HG03571 (cell line): Measurements from ENCODE around the gene ASTE1.
"Not testable (repeated sequence)": the region's sequence is repeated elsewhere in the genome, so short reads cannot be mapped to it uniquely, and the experiment has no call there.

ENCODE experiments used
- ATAC-seq: cut with Tn5 transposase; IDR thresholded peaks from one replicate; pipeline ENCODE4 v1.9.1; 2021; ENCODE audit not compliant: unreplicated experiment

The ASTE1 gene

DNA sequence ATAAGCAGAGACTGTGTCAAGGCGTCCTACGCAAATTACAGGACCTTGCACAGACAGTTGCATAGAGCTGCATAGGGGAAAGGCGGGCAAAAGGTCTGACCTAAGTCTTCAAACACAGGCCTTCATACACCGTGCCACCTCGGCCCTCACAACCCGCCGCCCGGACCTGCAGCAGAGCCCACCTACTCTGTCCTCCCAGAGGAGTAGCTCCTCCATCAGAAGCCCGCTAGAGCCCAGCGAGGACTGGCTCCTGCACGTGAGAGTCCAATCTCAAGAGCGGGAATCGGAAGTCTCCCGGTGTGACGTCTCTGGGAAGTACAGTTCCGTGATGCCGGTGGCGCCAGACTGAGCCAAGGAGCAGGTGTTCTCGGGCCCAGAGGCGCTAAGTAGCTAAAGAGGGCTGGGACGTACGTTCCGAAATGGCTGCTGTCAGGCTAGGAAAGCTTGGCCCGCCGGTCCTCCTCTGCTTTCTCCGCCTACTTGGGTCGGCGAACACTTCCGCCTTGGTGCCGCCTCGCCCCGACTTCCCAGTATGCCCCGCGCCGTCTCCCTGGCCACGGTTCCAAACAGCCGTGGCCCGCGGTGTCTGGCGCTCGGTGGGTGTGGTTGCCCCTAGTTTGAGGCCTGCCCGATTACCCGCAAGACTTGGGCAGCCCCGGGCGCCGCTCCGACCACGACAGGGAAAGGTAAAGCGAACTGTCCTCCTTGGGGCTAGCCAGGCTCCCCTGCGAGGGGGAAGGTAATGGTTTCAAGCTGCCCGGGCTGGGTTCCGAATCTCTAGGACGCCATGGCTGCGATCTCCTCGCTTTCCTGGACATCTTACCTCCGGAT lies at the start of gene ASTE1, which contains the start of gene NEK11:
Gene ASTE1 (minus strand): TSS at position 505 of the 831 bp plus-strand sequence. CDS start 1,519 bp downstream, outside the sequence.
Gene NEK11 (plus strand): TSS at position 557 of the 831 bp plus-strand sequence. CDS start 2,832 bp downstream, outside the sequence.
- peak; percentile 99 for ATAC-seq

DNA sequence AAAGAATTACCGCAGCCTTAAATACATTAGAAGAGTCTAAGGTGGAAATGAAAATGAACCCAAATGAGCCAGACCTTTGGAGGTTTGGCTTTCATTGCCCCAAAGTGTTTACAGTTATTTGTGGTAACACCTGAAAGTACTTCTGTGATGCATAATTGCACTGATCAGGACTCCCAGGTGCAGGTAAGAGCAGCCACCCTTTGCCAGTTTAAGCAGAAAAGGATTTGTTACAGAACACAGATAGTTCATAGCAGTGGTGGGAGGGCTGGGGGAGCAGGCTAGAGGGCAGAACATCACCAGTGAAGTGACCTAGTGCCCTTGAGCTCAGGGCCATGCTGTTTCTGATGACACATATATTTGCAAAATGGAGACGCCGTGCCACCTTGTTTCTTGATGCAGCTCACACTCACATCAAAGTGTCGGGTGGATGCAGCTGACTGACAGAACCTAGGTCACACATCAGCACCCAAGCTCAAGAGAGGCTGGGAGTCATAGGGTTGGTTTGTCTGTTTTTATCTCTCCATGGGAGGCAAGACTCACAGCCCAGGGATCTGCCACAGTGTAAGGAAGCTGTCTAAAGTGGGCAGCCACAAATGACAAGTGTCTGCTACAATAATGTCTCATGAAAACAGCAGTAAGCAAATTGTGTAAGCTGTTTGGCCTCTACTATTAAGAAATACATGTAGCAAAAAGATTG lies 49.2 kb upstream of the ASTE1 start:
- no peak for ATAC-seq

DNA sequence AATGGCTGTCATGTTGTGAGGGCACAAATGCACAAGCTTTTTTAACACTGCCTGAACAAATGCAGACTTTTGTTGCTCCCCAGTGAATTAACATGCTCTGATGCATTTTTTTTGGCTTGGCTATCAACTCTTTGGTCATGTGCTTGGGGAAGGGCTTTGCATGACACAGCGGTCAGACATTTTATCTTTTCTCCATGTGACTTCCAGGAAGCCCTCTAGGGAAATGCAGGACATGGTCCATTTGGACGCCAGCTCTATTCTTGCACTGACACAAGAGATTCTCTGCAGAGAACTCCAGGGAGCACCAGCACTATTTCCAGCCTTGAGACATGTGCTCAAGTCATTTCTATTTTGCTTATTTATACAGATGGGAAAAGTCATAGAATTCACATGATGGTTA lies 46.2 kb upstream of the ASTE1 start:
- no peak for ATAC-seq

GRCh38 chr3:131072099-131072559 lies 45.5 kb upstream of the ASTE1 start:
- ATAC-seq: no peak

DNA sequence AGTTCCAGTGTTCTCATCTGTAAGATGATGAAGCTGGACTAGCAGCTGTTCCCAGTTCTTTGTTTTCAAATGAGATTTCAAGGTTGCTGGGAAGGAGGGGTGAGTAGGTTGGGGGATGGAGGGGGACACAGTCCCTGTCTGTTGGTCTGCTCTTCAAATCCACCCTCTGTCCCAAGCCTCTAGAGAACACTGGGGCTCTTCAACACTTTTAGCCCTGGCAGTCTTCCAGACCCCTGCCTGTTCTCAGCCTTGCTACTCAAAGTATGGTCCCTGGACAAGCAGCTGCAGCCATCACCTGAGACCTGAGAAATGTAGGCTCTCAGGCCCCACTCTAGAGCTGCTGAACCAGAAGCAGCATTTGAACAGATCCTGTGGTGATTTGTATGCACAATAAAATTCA lies 41.4 kb upstream of the ASTE1 start:
- ATAC-seq: no peak

DNA sequence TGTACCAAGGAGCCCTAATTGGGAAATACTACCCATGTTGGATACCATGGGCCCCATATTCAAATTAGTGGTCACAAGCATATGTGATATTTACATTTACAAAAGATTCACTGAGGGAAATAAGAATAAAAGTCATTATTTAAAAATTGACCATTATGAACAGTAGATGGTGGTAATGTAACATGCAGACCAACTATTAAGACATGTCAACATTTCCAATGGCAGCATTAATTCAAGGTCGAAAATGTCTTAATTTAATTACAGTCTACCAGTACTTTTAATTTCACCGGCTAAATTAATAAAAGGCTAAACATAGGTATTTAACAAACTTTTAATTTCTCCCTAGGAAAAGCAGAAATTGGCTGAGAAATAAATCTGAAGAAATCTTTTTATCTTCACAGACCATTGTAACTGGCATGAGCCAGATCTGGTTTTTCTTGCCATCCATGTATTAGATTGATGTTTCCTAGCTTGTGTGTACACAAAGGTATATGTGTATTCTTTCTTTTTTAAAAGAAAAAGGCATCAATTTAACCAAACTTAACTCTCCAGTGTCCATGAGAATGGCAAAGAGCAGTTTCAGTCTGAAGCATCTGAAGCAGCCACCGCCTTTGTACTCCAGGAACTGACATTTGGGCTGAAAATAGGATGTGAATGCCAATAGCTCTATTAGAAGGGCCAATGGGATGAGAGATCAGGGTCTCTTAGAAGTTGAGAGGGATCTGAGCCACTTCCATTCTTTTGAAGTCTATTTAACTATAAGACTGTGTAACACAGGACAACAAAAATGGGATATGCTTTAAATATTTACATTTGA lies 26.6 kb upstream of the ASTE1 start:
- ATAC-seq: no peak

GRCh38 chr3:131050001-131050400 lies 23.4 kb upstream of the ASTE1 start:
- no peak for ATAC-seq

GRCh38 chr3:131048030-131048429 lies 21.4 kb upstream of the ASTE1 start:
- ATAC-seq: no peak

GRCh38 chr3:131047582-131047981 lies 21.0 kb upstream of the ASTE1 start:
- no peak for ATAC-seq

- not testable (repeated sequence) for ATAC-seq
These were observed 15.8 kb upstream of the ASTE1 start for GRCh38 chr3:131042271-131042985.

- no peak for ATAC-seq
These were observed 11.7 kb upstream of the ASTE1 start for GRCh38 chr3:131038326-131038725.

GRCh38 chr3:131036986-131037385 lies 10.4 kb upstream of the ASTE1 start:
- ATAC-seq: no peak

DNA sequence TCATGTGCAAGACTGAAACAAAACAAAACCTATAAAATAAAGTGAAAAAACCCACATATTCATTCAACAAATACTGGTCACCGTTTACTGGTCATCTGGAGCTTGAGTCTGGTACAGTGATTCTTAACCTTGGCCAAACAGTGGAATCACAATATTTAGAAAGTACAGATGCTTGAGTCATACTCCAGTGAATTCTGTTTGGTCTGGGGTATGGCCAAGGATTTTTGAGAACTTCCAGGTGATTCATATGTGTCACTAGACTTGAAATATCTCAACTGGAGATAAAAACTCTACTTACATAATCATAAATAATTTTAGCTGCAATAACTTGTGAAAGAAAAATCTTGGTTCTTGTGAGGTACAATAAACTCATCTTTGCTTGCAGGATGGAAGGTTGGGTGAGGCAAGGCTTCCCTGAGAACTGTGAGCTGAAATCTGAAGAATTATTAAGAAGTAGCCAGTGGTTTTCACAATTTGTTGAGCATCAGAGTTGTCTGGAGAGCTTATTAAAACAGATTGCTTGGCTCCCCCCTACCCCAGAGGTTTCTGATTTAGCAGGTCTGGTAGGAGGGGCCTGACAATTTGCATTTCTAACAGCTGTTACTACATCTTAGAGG lies 9.7 kb upstream of the ASTE1 start:
- ATAC-seq: no peak

DNA sequence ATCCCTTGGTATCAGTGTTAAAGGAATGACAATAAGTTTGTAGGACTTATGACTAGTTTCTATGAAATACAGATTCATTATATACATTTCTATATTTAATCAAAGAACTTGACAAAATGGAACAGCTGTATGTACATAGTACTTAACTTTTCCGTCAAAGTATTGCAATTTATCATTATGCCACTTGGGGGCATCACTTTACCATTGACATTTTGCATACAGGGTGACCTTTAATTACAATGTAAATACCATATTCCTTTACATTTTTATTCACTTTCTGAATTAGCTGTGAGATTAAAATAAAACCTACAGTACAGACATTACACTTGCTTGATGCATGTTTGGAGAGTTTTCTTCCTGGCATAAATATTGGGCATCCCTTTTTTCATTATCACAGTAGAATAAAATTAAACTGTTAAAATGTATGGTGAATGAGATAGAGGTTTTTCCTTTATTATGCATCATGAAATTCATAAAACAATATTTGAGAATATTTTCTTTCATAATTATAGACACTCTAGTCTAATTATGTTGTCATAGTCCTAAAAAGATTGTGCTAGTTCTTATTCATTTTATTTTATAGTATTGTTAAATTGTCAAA lies 7.0 kb upstream of the ASTE1 start:
- peak; percentile 68 for ATAC-seq

- ATAC-seq: no peak
These were observed 5.0 kb upstream of the ASTE1 start for GRCh38 chr3:131031660-131032059.

DNA sequence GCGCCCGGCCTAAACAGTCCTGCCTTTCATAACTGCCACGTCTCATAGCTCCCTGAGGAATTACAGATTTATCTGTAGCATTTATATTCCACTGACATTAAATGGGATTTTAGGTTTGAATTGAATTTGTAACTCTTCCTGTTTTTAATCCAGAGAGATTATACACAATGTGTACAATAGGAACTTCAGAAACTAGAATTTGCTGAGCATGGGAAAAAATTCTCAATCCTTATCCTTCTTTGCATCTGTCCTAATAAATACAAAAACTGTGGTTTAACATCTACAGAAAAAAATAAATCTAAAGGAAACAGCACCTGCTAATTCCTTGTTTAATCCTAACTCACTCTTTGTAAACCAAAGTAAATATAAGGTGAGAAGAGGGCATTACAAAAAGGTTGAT lies 2.2 kb upstream of the ASTE1 start:
- ATAC-seq: no peak

GRCh38 chr3:131025539-131025938 lies 1.1 kb downstream of the ASTE1 start:
- no peak for ATAC-seq

DNA sequence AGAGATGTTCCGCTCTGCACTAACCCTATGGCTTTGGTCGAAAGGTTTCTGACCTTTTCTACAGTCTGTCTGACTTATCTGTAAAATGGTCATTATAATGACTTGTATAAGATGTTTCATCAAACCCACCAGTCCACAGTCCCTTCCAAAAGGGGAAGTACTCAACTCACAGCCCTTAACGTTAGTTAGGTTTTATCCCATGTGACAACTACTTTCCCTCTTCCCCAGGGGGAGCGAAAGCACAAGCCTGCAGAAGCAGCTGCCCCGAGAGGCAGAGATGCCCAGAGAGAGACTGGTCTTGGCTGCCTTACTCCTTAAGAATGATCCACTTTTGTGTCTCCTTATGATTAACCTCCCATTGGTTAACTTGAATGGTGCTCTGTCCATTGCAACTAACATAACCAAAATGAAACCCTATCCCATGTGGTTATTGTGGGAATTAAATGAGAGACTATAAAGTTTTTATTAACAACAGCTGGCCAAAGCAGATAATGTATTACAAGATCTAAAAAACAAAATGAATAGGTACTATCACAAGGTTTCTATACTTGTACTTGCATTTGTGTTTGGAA lies 6.4 kb downstream of the ASTE1 start:
- no peak for ATAC-seq

DNA sequence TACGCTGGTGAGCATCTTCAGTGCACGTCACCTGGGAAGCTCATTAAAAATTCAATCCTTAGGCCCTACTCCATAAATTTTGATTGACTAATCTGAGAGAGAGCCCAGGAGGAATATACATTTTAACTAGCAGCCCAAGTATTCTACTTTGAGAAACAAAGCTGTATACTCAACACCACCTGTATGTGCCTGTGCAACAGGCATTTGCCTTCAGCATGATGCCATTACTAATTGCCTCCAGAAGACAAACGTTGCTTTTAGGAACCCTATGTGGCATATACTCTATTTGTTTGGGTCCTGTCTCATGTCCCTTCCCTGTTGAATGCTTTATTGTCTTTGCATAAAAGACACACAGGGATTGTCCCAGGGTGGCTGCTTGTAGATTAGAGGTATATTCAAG lies 7.7 kb downstream of the ASTE1 start:
- no peak for ATAC-seq
